Measurements from ENCODE around the gene CHST8.

DNA sequence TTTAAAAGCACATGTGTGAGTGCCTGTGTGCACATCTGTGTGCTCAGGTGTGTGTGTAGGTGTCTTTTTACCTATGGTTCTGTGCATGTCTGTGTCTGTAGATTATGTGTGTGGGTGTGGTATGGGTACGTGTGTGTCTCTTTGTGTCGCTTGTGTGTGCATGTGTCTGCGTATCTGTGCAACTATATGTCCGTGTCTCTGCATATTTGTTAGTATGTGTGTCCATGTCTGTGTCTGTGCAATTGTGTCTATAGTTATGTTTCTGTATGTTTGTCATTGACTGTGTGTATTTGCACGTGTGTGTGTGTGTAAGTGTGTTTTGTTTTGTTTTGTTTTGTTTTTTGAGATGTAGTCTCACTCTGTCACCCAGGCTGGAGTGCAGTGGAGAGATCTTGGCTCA lies 167.6 kb downstream of the CHST8 start:
- TF ChIP-seq CTCF (IDR thresholded peaks at IDR 0.05; ENCODE audit: low read depth, low read length, missing input control) (no peak), EGR1 (IDR thresholded peaks at IDR 0.05; ENCODE audit: low read depth in 2 of 2) (no peak), RAD21 (IDR thresholded peaks at IDR 0.05) (no peak), FOXA2 (IDR thresholded peaks at IDR 0.05) (no peak)
- TF ChIP-seq, protein P1, sequence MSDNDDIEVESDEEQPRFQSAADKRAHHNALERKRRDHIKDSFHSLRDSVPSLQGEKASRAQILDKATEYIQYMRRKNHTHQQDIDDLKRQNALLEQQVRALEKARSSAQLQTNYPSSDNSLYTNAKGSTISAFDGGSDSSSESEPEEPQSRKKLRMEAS (IDR thresholded peaks at IDR 0.05), result no peak
